GM06990 (cell line): ENCODE data around the gene SPAAR.

Experiments
- DNase-seq: peaks from one replicate; pipeline ENCODE4 v3.0.0-alpha.2; 2011; ENCODE audit not compliant: insufficient read length; ENCODE audit errors: extremely low read depth
- H3K27me3 ChIP-seq: replicated peaks from 2 replicates; pipeline ENCODE4 v1.6.0; 2011; ENCODE audit warnings: low read length; ENCODE audit not compliant: control insufficient read depth, insufficient read depth
- H3K36me3 ChIP-seq: 2 replicates; pipeline ENCODE4 v1.5.1; 2011; ENCODE audit warnings: low read length; ENCODE audit not compliant: control insufficient read depth, insufficient read depth
- H3K4me3 ChIP-seq: replicated peaks from 2 replicates; pipeline ENCODE4 v1.5.1; 2011; ENCODE audit warnings: low read depth, mild to moderate bottlenecking, control low read depth, low read length
- CTCF ChIP-seq: IDR thresholded peaks from 2 replicates; pipeline ENCODE4 v1.5.1; 2011; ENCODE audit warnings: low read length, control low read depth, mild to moderate bottlenecking, inconsistent platforms; ENCODE audit not compliant: insufficient read depth, poor library complexity, severe bottlenecking

The SPAAR gene

GRCh38 chr9:35935755-35936509 lies 26.6 kb downstream of the SPAAR start:
- Histone ChIP-seq H3K36me3 (no peaks in the 10 kb centered on the region), H3K4me3 (no peak overlapping the region), H3K27me3 (no peaks in the 10 kb centered on the region)
- DNase-seq = no peak
- TF ChIP-seq CTCF = no peak

DNA sequence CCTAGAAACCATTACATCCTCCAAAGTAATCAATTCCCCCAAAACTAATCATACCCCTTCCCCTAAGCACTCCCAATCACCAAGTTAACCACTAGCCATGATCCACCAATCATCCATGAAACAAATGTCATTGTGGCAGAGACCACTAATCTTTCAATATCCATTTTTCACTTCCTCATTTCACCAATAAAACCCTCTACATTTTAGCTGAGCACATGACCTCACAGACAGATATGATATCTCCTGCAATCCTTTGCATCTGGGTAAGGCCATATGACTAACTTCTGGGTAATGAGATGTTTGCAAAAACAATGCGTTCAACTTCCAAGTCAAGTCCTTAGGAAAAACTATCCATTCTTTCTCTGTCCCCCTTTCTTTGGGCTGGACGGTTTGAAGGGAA lies 27.9 kb downstream of the SPAAR start:
- no peaks in the 10 kb centered on the region for H3K36me3 ChIP-seq
- H3K4me3 ChIP-seq = no peak overlapping the region
- no peak for TF ChIP-seq CTCF
- no peaks in the 10 kb centered on the region for H3K27me3 ChIP-seq
- no peak for DNase-seq

GRCh38 chr9:35938474-35939356 lies 29.4 kb downstream of the SPAAR start:
- no peaks in the 10 kb centered on the region for H3K27me3 ChIP-seq

GRCh38 chr9:35939679-35940250 lies 30.5 kb downstream of the SPAAR start:
- Histone ChIP-seq H3K4me3 (no peak overlapping the region), H3K36me3 (no peaks in the 10 kb centered on the region), H3K27me3 (no peaks in the 10 kb centered on the region; the same call in 1 of the 2 replicates)
- no peak for TF ChIP-seq CTCF
- DNase-seq = no peak

More at GRCh38 chr9:35938474-35939356, 29.4 kb downstream of the SPAAR start:
- Histone ChIP-seq H3K36me3 (no peaks in the 10 kb centered on the region), H3K4me3 (no peak overlapping the region)
- TF ChIP-seq CTCF = no peak
- no peak for DNase-seq

DNA sequence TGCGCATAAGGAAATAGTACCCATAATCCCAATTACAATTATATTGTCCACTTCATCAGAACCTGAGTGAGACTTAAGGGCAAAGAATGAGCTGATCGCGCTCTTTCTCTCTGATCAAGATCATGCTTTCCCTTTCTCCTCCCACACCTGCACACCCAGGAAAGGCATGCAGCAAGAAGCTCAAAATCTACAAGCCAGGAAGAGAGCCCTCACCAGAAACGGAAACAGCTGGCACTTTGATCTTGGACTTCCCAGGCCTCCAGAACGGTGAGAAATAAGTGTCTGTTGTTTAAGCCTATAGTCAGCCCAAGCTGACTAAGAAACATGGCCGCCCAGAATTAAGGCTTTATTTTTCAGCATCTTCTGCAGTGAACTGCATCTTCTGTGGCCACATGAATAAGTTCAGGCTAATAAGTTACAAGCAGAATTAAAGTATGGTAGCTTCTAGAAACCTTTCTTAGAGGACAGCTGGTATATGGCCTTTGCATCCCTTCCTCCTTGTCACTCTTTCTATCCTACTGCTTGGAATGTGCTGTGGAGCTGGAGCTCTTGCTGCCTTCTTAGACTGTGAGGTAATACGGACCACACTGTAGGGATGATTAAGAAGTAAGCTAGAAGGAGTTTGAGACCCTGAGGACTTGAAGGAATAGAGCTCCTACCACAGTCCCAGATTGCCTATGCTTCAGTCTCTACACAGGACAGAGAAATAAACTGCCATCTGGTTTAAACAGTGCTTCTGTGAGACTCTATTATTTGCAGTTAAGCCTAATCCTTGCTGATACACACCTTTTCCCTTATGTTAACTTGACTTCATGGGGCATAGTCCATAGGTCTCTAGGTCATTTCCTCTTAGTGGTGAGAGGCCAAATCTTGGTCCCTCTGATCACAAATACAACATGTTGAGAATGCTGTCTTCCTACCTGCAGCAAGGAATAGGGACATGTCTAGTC lies 31.4 kb downstream of the SPAAR start:
- no peak for TF ChIP-seq CTCF
- no peak for DNase-seq
- Histone ChIP-seq H3K4me3 (no peak overlapping the region), H3K36me3 (no peaks in the 10 kb centered on the region), H3K27me3 (no peaks in the 10 kb centered on the region; the same call in 1 of the 2 replicates)
